HG02840 (cell line): ENCODE data around the gene OR5K4.
"Not testable (repeated sequence)": the region's sequence is repeated elsewhere in the genome, so short reads cannot be mapped to it uniquely, and the experiment has no call there.

Experiments used
- ATAC-seq: cut with Tn5 transposase; IDR thresholded peaks from one replicate; pipeline ENCODE4 v1.9.1; 2021; ENCODE audit warnings: mild to moderate bottlenecking, moderate library complexity, moderate number of reproducible peaks; ENCODE audit not compliant: unreplicated experiment, low FRiP score

The OR5K4 gene

DNA sequence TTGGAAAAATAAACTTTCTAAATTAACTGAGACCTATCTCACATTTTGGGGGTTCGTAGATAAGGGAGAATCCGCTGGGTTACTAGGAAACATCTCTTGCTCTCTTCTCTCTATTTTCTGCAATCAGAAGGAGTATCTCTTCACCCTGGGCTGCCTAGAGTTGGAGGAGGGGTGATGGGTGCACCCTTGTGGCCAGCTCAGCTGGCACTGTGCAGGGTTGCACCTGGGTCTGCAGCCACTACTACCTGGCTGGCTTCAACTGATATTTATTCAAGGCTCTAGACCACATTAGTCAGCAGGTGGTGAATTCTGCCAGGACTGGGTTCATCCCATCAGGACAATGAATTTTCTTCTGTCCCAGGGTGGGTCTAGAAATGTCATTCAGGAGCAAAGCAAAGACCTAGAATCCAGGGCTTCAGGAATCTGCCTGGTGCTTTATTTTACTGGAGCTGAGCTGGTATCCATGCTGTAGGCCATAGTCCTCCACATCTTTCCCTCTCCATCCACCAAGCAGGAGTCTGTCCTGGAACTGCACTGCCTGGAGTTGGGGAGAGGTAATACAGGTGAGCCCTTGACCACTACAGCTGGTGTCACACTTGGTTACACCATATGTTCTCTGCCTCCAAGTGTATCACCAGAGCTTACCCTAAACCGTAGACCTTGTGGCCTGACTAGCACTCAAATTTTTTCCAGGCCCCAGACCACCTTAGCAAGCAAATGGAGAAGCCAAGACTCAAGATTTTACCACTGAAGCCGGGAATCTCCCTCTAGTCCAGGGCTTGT lies 14.0 kb downstream of the OR5K4 start:
- ATAC-seq = no peak

DNA sequence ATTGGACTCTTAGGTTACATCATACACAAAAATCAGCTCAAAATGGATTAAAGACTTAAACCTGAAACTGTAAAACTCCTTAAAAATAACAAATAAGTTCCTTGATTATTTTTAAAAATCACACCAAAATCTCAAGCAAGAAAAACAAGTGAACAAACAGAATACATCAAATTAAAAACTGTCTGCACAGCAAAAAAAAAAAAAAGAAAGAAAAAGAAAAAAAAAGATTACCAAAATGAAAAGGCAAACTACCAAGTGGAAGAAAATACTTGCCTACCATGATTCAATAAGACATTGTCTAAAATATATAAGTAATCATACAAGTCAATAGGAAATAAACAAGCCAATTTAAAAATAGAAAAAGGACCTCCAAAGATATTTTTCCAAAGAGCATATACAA lies 17.5 kb downstream of the OR5K4 start:
- no peak for ATAC-seq

DNA sequence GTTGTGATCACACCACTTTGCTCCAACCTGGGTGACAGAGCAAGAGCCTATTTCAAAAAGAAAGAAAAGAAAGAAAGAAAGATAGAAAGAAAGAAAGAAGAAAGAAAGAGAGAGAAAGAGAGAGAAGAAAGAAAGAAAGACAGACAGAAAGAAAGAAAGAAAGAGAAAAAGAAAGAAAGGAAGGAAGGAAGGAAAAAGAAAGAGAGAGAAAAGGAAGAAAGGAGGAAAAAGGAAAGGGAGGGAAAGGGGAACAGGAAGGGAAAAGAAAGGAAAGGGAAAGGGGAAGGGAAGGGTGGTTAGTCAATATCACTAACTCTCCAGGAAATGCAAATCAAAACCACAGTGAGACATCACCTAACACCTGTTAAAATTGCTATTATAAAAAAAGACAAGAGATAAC lies 18.2 kb downstream of the OR5K4 start:
- ATAC-seq = no peak

DNA sequence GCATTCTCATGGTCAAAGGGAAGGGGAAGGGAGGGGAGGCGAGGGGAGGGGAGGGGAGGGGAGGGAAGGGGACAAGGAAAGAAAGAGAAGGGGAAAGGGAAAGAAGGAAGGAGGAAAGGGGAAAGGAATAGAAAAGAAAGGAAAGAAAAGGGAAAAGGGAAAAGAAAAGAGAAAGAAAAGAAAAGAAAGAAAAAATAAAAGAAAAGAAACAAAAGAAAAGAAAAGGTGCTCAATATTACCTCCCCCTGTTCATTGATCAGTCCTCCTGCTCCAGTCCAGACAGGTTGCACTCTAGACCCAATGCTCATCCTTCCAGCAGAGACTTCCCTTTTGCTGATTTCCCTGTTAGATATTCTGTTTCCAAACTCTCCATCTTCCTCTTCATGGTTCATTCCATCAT lies 18.8 kb downstream of the OR5K4 start:
- ATAC-seq = no peak

DNA sequence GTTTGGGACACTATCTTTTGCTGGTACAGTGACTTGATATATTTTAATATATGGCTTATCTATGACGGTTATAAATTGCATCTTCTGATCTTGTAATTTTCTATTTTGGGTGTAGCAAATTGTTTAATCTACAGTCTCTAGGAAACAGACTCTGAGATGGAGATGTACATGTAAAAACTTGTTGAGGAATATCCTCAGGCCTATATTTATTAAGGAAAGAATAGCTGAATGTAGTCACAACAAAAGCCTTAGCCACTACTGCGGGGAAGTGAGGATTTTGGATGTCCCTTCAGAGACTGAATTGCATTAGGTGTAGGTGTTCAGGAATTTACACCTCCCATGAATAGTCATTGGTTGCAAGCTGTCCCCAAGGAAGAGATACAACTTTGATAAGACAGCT lies 23.0 kb downstream of the OR5K4 start:
- ATAC-seq = no peak

DNA sequence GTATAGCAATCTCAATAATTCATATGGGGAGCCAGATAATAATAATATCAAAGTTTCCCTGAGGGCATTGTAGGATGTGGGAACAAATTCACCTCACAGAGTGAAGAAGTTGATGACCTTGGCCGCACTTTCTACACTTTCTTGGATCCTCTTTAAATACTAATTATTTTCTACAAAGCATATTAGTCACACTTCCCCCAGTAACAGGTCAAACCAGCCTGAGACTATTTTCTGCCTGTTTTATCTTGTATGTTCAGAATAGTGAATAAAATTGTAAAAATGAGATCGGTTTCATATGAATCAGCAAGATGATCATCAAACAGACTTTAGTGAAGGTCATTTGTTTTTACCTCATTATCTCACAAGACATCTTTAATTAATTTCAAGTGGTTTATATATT lies 34.5 kb downstream of the OR5K4 start:
- no peak for ATAC-seq

DNA sequence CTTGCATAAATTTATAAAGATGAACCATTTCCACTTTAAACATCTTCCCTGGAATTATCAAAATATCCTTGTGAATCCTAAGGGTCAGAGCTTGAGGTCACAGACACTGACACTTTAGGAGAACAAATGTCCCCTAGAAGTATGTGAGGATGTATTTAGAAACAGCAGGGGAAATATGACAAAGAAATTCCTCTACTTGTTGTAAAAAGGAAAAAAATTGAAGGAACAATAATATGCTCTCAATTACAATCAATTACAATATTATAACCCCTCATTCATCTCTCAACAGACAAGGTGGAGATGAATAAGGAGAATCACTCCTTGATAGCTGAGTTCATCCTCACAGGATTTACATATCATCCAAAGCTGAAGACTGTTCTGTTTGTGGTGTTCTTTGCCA lies 36.7 kb downstream of the OR5K4 start, which contains the start of gene OR5K3:
Gene OR5K3, plus strand, starts transcription at position 301 of the 400 bp plus-strand sequence. Its CDS starts 0 bp downstream, at position 301.
- no peak for ATAC-seq

DNA sequence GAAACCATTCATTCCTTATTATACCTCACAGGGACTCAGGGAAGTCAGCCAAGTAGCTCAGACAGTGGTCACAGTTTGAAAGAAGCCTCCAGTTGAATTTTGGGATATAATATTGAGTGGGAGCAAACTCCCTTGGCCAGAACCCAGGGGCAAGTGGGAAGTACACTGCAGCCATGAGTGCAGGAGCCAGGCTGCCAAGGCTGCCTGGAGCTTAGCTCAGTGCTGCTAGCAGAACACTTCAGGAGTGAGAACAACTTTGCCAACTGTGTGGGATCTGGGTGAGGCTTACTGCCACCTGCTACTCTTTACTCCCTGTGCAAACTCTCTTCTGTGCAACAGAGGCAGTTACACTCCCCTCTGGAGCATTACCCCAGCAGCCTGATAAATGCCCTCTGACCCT lies 41.4 kb downstream of the OR5K4 start:
- no peak for ATAC-seq

DNA sequence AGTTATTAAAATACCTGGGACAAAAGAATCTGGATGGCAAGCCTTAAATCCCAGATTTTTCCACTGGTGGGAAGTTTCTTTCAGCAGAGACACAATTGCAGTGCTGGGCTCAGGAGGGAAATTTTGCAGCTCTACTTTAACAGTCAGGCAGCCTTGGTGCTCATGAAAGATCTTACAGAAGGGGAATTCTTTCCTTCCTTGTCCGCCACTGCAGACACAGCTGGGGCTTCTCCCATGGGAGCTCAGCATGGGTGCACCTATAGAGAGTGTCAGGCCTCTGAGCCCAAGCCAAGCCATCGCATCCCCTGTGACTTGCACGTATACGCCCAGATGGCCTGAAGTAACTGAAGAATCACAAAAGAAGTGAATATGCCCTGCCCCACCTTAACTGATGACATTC lies 42.8 kb downstream of the OR5K4 start:
- ATAC-seq = not testable (repeated sequence)

DNA sequence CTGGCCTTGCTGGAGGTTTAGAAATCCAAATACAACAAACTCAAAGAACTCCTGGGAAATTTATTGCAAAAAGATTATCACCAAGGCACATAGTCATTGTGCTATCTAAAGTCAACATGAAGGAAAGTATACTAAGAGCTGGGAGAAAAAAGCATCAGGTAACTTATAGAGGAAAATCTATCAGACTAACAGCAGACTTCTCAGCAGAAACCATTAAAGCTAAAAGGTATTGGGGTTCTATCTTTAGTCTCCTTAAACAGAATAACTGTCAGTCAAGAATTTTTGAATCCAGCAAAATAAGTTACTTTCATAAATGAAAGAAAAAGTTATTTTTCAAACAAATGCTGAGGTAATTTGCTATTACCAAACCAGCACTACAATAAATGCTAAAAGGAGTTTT lies 44.9 kb downstream of the OR5K4 start:
- ATAC-seq = no peak

DNA sequence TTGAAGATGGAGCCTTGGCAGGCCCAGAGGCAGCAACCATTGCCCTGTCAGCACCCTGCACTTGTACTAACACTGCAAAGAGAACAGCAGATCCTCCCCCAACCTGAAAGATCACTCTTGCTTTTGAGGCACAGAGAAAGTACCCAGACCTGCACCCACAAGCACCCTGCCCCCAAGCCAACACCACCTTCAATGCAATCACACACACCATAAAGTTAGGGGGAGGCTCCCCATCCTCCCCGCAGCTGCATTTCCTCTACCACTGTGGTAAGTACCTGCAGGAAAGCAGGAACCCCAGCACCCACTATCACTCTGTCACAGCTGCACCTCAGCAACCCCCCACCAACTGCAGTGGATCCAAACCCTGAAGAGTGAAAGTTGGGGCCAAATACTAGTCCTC lies 48.9 kb downstream of the OR5K4 start:
- ATAC-seq = no peak

DNA sequence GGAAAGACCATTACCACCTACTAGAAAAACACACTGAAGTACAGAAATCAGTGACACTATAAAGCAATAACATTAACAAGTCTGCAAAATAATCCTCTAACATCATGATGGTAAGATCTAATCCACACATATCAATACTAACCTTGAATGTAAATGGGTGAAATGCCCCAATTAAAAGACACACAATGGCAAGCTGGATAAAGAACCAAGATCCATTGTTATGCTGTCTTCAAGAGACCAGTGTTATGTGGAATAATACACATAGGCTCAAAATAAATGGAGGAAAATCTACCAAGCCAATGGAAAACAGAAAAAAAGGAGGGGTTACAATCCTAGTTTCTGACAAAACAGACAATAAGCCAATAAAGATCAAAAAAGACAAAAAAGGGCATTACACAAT lies 50.4 kb downstream of the OR5K4 start:
- ATAC-seq = no peak
